Measurements from ENCODE around the gene CANX. TPM values are rescaled to one million over a fixed set of nuclear protein-coding genes. Genes with fewer than 3 reads are reported as not detected.
"Not testable (repeated sequence)": the region's sequence is repeated elsewhere in the genome, so short reads cannot be mapped to it uniquely, and the experiment has no call there.

CANX gene
- total and polyA plus RNA-seq, 12 donors, result 90.9 to 659 (median 463) TPM

- WGBS, 2 donors, result 7 to 8% methylated on average over 10 of the region's 29 CpGs
- Histone ChIP-seq H3K4me3 (peak overlapping the region; percentile 41 to 63 (median 56)), H3K27ac (peak overlapping the region in 6 of 10 donors; percentile 19 to 56 (median 48)), H3K36me3 (peaks cover 0 to 18% (median 0%) of the 10 kb centered on the region in 9 donors)
- TF ChIP-seq CTCF (IDR thresholded peaks at IDR 0.05), result peak in 1 of 9 donors; percentile 4
- DNase-seq; intact Hi-C loops (cut with DNase I); H3K4me1 ChIP-seq; H3K27me3 ChIP-seq; H3K9me3 ChIP-seq: not testable (repeated sequence)
- ATAC-seq, result peak in 5 of 8 donors; percentile 5 to 46 (median 16)
Observed at GRCh38 chr5:179658179-179658856, 40.4 kb upstream of the CANX start.

DNA sequence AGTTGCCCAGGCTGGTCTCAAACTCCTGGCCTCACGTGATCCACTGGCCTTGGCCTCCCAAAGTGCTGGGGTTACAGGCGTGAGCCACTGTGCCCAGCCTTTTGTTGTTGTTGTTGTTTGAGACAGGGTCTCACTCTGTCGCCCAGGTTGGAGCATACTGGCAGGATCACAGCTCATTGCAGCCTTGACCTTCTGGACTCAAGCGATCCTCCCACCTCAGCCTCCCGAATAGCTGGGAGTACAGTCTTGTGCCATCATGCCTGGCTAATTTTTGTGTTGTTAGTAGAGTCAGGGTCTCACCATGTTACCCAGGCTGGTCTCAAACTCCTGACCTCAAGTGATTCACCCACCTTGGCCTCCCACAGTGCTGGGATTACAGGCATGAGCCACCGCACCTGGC, 37.1 kb upstream of the CANX start:
- not testable (repeated sequence) for DNase-seq

GRCh38 chr5:179668391-179668790, 30.4 kb upstream of the CANX start:
- H3K9me3 ChIP-seq, result no peaks in the 10 kb centered on the region
- DNase-seq (peak in 1 of 2 donors; percentile 14), ATAC-seq (peak in 1 of 8 donors; percentile 22)
- H3K4me1 ChIP-seq, result no peaks in the 10 kb centered on the region
- peaks cover 0 to 29% (median 4%) of the 10 kb centered on the region in 9 donors for H3K36me3 ChIP-seq
- intact Hi-C loops (cut with DNase I), result loop anchor here in 2 of 10 donors (10.0 kb wide), 1 partner anchor 236 kb away; the partner anchor contains the start of gene TBC1D9B (in 2 of the 2)
- no peaks in the 10 kb centered on the region for H3K27me3 ChIP-seq
- peak in 8 of 9 donors; percentile 10 to 74 (median 52) for TF ChIP-seq CTCF (IDR thresholded peaks at IDR 0.05)
- no peak overlapping the region for H3K27ac ChIP-seq
- 46 to 61% methylated on average over 7 of the region's 7 CpGs for WGBS, 2 donors
- H3K4me3 ChIP-seq, result no peak overlapping the region

More for the DNA sequence above, 37.1 kb upstream of the CANX start:
- H3K4me3 ChIP-seq, H3K27ac ChIP-seq, H3K27me3 ChIP-seq, H3K4me1 ChIP-seq, H3K9me3 ChIP-seq, ATAC-seq: not testable (repeated sequence)
- intact Hi-C loops (cut with DNase I), result loop anchor here in 3 of 10 donors (2.0 to 10.0 kb wide), 2 partner anchors 23 to 243 kb away; partner anchors contain the start of gene TBC1D9B (in 2 of the 3)
- H3K36me3 ChIP-seq, result peaks cover 0 to 48% (median 4%) of the 10 kb centered on the region in 9 donors
- 94 to 97% methylated on average over 6 of the region's 6 CpGs for WGBS, 2 donors

DNA sequence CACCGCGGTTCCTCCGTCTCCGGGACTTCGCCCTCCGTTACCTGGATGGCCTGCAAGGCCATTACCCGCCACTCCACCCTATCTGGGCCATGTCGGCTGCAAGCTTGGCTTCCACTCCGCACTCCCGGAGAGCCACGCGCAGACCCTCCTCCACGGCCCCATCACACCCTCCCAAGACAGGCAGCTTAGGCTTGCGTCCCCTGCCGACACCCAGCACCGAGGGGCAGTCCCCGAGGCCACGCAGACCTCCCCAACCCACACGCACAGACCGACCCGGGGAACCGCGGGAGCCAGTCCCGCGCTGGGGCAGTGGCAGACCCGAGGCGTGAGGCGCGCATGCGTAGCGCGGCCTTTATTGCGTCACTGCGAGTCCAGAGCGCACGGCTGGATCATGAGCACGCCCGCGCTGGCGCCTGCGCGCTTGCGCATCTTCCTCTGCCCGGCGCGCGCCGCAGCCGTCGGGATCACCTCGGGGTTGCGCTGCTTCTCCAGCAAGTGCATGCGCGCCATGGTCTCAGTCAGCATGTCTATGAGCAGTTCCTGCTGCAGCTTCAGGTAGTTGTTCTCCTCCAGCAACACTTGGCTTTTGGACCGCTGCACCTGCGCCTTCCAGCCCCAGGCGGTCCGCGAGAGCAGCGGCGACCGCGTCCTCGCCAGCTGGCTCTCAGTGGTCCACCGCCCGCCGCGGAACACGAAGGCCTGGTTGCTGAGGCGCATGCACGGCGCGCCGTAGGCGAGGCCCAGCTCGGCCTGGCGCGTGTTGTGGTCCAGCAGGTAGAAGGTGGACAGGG, 20.3 kb upstream of the CANX start:
- peak; percentile 97 to 99 (median 98) for ATAC-seq
- peak in 1 of 9 donors; percentile 5 for TF ChIP-seq CTCF (IDR thresholded peaks at IDR 0.05)

More for the DNA sequence above, 20.3 kb upstream of the CANX start:
- no peaks in the 10 kb centered on the region for H3K27me3 ChIP-seq
- H3K4me1 ChIP-seq, result peaks cover 10 to 36% (median 22%) of the 10 kb centered on the region in 9 donors
- peak; percentile 95 to 97 for DNase-seq
- intact Hi-C loops (cut with DNase I), result loop anchor here in 3 of 10 donors (1.0 kb wide), 1 partner anchor 20 kb away; the partner anchor contains the start of gene CANX (in 3 of the 3)
- H3K36me3 ChIP-seq, result peaks cover 0 to 6% (median 0%) of the 10 kb centered on the region in 9 donors
- H3K4me3 ChIP-seq, result peak overlapping the region; percentile 57 to 95 (median 82)
- H3K9me3 ChIP-seq, result no peaks in the 10 kb centered on the region
- WGBS, 2 donors, result 0% methylated on average over 78 of the region's 78 CpGs
- peak overlapping the region; percentile 23 to 95 (median 90) for H3K27ac ChIP-seq
